Common myeloid progenitor, CD34-positive (primary cell): ENCODE measurements around the gene THAP10.

ENCODE experiments used
- CTCF ChIA-PET: fragments of 350-600 bp; sonication (Branson Sonifier 250); formaldehyde crosslinking; loops from one replicate; lab custom pipeline; 2021; ENCODE audit warnings: antibody characterized with exemption; lab: Charles Lee
- POLR2A ChIA-PET: fragments of 350-600 bp; sonication (Branson Sonifier 250); formaldehyde crosslinking; loops from one replicate; lab custom pipeline; 2021; ENCODE audit warnings: antibody characterized with exemption; lab: Charles Lee
- DNase-seq, 3 donors: peaks; one replicate each; pipeline versions ENCODE4 v3.0.0 to v3.0.0-alpha.2; 2013
- H3K27ac ChIP-seq, 2 experiments: 1 replicate in 1 of 2; 2 replicates in 1 of 2; pipeline ENCODE4 v1.7.0; 2013; ENCODE audit warnings: inconsistent platforms in 2 of 2, low read length in 2 of 2, mild to moderate bottlenecking in 2 of 2, low read depth in 1 of 2, moderate library complexity in 1 of 2; ENCODE audit not compliant: severe bottlenecking in 2 of 2, insufficient read depth in 1 of 2, poor library complexity in 1 of 2
- H3K27me3 ChIP-seq, 5 experiments: replicated peaks in 2 of 5; 1 replicate in 3 of 5; 2 replicates in 2 of 5; pipeline versions ENCODE4 v1.6.1 to v1.7.0; 2013; ENCODE audit warnings: low read length in 4 of 5, mild to moderate bottlenecking in 2 of 5, moderate library complexity in 2 of 5, inconsistent platforms in 1 of 5; ENCODE audit not compliant: insufficient read depth in 5 of 5, control insufficient read depth in 4 of 5
- H3K36me3 ChIP-seq, 4 experiments: 1 replicate in 2 of 4; 2 replicates in 2 of 4; pipeline versions ENCODE4 v1.6.1 to v1.7.0; 2013; ENCODE audit warnings: low read length in 3 of 4, control low read depth in 1 of 4, mild to moderate bottlenecking in 1 of 4; ENCODE audit not compliant: control insufficient read depth in 4 of 4, insufficient read depth in 4 of 4
- H3K4me1 ChIP-seq, 4 experiments: 1 replicate in 3 of 4; 2 replicates in 1 of 4; pipeline versions ENCODE4 v1.6.1 to v1.7.1; 2013; ENCODE audit warnings: low read length in 3 of 4, mild to moderate bottlenecking in 3 of 4, control low read depth in 1 of 4, inconsistent platforms in 1 of 4, moderate library complexity in 1 of 4; ENCODE audit not compliant: control insufficient read depth in 4 of 4, insufficient read depth in 4 of 4; ENCODE audit errors: control extremely low read depth in 1 of 4
- H3K4me3 ChIP-seq, 7 experiments: 1 replicate in 4 of 7; 2 replicates in 3 of 7; pipeline versions ENCODE4 v1.5.1 to v1.7.0; 2013; ENCODE audit warnings: mild to moderate bottlenecking in 7 of 7, low read length in 6 of 7, moderate library complexity in 6 of 7, inconsistent platforms in 2 of 7, low read depth in 2 of 7, control low read depth in 1 of 7; ENCODE audit not compliant: insufficient read depth in 4 of 7, control insufficient read depth in 1 of 7; ENCODE audit errors: extremely low read depth in 1 of 7
- H3K9me3 ChIP-seq, 5 experiments: 1 replicate in 4 of 5; 2 replicates in 1 of 5; pipeline versions ENCODE4 v1.6.1 to v1.7.1; 2013; ENCODE audit warnings: low read length in 4 of 5, mild to moderate bottlenecking in 2 of 5, inconsistent platforms in 1 of 5, low read depth in 1 of 5, moderate library complexity in 1 of 5; ENCODE audit not compliant: control insufficient read depth in 4 of 5, insufficient read depth in 2 of 5; ENCODE audit errors: control extremely low read depth in 1 of 5
- WGBS: methylation state at CpG from one replicate; pipeline ENCODE4 v1.1.5; 2013; ENCODE audit not compliant: insufficient coverage; 5-methylcytosine and 5-hydroxymethylcytosine counted together

THAP10 gene

DNA sequence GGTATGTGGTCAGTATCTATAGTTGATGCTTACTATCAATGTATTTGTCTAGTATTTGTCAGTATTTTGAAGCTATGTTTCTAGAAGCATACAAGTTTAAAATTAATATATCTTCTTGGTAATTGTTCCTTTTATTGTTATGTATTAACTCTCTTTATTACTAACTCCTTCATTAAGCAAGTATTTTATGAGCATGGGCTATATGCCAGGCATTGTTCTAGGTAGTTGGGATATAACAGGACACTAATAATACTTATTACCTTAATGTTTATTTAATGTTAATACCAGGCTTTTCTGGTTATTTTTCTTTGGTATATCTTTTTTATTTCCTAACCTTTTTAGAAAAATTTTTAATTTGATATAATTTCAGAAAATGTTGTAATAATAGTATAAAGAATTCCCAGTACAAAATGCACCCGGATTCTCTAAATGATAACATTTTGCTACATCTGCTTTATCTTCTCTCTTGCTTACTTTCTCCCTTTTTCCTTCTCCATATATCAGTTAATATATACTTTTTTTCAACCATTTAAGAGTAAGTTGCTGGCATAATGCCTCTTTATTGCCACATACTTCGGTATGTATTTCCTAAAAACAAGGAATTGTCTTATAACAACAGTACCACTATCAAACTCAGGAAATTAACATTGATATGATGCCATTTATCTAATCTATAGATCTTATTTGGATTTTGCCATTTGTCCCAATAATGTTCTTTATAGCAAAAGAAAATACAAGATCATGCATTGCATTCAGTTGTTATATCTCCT lies 31.3 kb upstream of the THAP10 start:
- no peaks in the 10 kb centered on the region for H3K4me1 ChIP-seq
- H3K27ac ChIP-seq: no peak overlapping the region
- no peak overlapping the region for H3K4me3 ChIP-seq
- H3K27me3 ChIP-seq: no peaks in the 10 kb centered on the region
- WGBS: 100% methylated on average over 1 of the region's 2 CpGs
- ChIA-PET CTCF (no interaction called here), POLR2A (no interaction called here)
- DNase-seq: no peak
- no peaks in the 10 kb centered on the region for H3K9me3 ChIP-seq
- H3K36me3 ChIP-seq: no peaks in the 10 kb centered on the region

DNA sequence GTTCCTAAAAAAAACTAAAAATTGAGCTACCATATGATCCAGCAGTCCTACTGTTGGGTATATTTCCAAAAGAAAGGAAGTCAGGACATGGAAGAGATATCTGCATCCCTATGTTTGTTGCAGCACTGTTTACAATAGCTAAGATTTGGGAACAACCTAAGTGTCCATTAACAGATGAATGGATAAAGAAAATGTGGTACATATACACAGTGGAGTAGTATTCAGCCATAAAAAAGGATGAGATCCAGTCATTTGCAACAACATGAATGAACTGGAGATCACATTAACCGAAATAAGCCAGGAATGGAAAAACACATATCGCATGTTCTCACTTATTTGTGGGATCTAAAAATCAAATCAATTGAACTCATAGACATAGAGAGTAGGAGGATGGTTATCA lies 29.9 kb upstream of the THAP10 start:
- peaks cover 0 to 9% (median 6%) of the 10 kb centered on the region in 5 experiments for H3K9me3 ChIP-seq
- no peaks in the 10 kb centered on the region for H3K27me3 ChIP-seq
- WGBS: no CpG with 5 or more reads among the region's 2 CpGs
- H3K4me1 ChIP-seq: no peaks in the 10 kb centered on the region
- POLR2A ChIA-PET: interaction anchor here (0.6 kb wide), 1 partner anchor 242 kb away, joined by 3 read pairs; no protein-coding TSS in a partner anchor
- no peak for DNase-seq
- H3K36me3 ChIP-seq: no peaks in the 10 kb centered on the region
- no peak overlapping the region for H3K27ac ChIP-seq
- CTCF ChIA-PET: no interaction called here
- no peak overlapping the region for H3K4me3 ChIP-seq

DNA sequence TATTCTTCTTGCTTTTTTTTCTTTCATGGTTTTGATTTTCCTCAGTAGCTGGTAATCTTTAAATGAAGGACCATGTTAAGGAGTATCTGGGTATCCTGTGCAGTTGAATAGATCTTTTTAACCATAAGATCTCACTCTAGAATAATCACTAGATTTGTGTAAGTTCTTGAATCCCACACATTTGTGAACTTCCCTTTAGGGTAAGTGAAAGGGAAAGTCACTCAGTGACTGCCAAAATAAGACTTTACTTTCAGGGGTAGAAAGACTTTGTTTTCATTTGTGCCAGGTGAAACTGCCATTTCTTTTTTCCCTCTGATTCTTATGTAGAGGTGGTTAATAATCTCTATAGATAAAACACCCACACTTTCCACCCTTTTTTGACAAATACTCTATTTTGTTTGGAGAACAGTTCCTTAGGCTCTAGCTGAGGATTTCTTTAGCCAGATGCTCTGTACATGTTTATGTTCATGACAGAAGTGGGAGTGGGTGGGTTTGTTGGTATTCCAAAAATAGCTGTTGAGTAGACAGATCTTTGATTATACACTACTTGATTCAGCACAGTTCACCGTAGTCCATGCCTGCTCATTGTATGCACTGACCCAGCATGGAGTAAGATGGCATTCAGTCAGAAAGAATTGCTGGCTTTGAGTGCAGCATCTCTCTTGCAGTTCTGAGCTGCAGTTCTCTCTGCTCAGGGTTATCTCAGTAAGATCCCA lies 28.9 kb upstream of the THAP10 start:
- POLR2A ChIA-PET: no interaction called here

DNA sequence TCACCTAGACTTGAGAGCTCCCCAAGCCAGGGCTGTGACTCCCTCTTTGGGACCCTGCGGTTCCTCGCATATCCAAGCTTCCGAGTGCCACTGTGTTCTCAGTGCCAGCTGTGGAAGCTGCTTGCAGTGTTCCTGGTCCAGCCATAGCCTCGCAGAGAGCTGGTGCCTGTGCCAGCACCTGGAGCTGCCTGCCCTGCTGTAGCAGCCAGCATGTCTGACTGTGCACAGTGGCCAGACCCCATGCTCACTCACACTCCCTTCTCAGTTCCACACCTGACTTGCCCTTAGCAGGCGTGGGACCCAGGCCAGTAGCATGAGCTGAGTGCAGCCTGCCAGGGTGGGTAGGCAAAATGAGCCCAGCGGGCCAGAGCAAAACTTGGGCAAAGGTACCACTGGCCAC lies 25.7 kb upstream of the THAP10 start:
- 97% methylated on average over 5 of the region's 6 CpGs for WGBS
- POLR2A ChIA-PET: no interaction called here
- no peak overlapping the region for H3K4me3 ChIP-seq
- peaks cover 0 to 12% (median 11%) of the 10 kb centered on the region in 5 experiments for H3K9me3 ChIP-seq
- H3K36me3 ChIP-seq: no peaks in the 10 kb centered on the region
- H3K4me1 ChIP-seq: no peaks in the 10 kb centered on the region
- H3K27me3 ChIP-seq: no peaks in the 10 kb centered on the region
- DNase-seq: no peak
- CTCF ChIA-PET: interaction anchor here (1.2 kb wide), 1 partner anchor 10 kb away, joined by 3 read pairs; no protein-coding TSS in a partner anchor
- no peak overlapping the region for H3K27ac ChIP-seq

More for the DNA sequence above, 28.9 kb upstream of the THAP10 start:
- Histone ChIP-seq H3K4me1 (no peaks in the 10 kb centered on the region), H3K27ac (no peak overlapping the region), H3K9me3 (peaks cover 0 to 12% (median 11%) of the 10 kb centered on the region in 5 experiments), H3K4me3 (no peak overlapping the region), H3K36me3 (no peaks in the 10 kb centered on the region), H3K27me3 (no peaks in the 10 kb centered on the region)
- CTCF ChIA-PET: no interaction called here
- 70% methylated on average over 1 of the region's 1 CpG for WGBS
- no peak for DNase-seq

DNA sequence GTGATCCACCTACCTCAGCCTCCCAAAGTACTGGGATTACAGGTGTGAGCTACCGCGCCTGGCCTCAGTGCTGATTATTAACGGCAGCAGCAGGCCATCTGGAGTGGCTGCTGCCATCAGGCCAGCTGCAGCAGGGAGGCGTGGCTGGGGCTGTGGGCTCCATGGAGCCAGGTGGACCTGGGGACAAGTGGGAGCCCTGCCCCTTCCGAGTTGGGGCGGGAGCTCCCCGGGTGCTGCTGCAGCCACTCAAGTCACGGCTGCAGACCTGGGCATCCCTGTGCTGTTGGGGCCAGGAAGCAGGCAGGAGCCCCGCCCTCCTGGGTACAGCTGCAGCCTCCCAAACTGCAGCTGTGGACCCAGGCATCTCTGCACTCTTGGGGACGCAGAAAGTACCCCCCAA lies 24.3 kb upstream of the THAP10 start:
- CTCF ChIA-PET: no interaction called here
- Histone ChIP-seq H3K27me3 (no peaks in the 10 kb centered on the region), H3K27ac (no peak overlapping the region), H3K4me3 (no peak overlapping the region), H3K9me3 (peaks cover 0 to 12% (median 11%) of the 10 kb centered on the region in 5 experiments), H3K36me3 (no peaks in the 10 kb centered on the region), H3K4me1 (no peaks in the 10 kb centered on the region)
- 96% methylated on average over 6 of the region's 10 CpGs for WGBS
- POLR2A ChIA-PET: no interaction called here
- DNase-seq: no peak

DNA sequence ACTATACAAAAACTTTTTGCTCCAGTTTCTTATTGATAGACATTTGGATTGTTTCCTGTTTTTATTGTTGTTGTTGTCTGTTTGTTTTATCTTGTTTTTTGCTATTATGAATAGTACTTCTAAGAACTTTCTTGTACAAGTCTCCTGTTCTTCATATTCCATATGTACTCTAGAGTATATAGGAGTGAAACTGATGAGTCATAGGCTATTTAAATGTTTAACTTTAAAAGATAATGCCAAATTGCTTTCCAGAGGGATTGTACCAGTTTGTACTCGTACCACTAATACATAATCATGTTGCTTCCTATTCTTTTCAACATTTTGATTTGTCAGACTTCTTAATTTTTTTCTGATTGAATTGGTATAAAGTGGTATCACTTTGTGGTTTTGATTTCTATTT lies 20.0 kb upstream of the THAP10 start:
- ChIA-PET CTCF (no interaction called here), POLR2A (no interaction called here)
- WGBS: no CpG with 5 or more reads among the region's 1 CpG
- Histone ChIP-seq H3K27me3 (no peaks in the 10 kb centered on the region), H3K4me3 (no peak overlapping the region), H3K27ac (no peak overlapping the region), H3K4me1 (no peaks in the 10 kb centered on the region), H3K9me3 (peaks cover 9 to 24% (median 14%) of the 10 kb centered on the region in 5 experiments), H3K36me3 (no peaks in the 10 kb centered on the region)
- no peak for DNase-seq

DNA sequence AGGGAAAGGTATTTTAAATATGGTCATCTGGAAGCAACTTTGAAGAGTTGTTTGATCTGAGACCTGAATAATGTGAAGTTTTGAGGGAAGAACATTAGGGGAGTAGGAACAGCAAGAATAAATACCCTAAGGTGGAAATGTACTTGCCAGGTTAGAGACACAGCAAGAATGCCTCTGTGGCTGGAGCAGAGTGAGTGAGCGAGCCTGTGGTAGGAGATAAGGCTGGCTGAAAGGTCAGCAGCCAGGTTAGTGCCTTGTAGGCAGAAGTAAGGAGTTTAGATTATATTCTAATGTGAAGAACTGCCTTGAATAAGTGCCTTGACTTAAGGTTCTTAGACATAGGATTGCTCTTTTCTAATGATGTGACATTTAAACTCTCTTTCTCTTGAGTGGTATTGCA lies 18.7 kb upstream of the THAP10 start:
- H3K9me3 ChIP-seq: peaks cover 9 to 23% (median 12%) of the 10 kb centered on the region in 5 experiments
- no peak overlapping the region for H3K4me3 ChIP-seq
- H3K27me3 ChIP-seq: no peaks in the 10 kb centered on the region
- no peak overlapping the region for H3K27ac ChIP-seq
- WGBS: 100% methylated on average over 1 of the region's 1 CpG
- peaks cover 0 to 4% (median 1%) of the 10 kb centered on the region in 4 experiments for H3K36me3 ChIP-seq
- ChIA-PET CTCF (no interaction called here), POLR2A (no interaction called here)
- DNase-seq: no peak
- H3K4me1 ChIP-seq: no peaks in the 10 kb centered on the region
